Measurements from ENCODE around the gene C4orf33.

Gene C4orf33

DNA sequence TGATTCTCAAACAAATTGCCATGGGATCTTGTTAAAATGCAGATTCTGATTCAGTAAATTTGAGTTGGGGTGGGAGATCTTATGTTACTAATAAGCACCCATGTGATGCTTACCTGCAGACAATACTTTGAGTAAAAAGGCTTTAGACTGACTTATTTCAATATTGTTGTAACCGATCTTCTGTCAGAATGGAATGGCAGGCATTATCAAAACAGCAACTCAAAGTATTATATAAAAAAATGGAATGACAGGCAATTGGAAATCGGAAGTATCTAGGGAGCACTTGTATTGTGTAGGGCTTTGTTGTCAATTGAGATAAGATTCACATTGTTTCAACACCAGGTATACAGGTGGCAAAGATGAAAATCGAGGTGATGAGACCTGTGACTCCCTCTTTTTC is 67.5 kb downstream of the C4orf33 start:
- H3K9ac ChIP-seq (ENCODE audit: insufficient read length, low read depth): no peak overlapping the region
- no peak overlapping the region for H3K4me3 ChIP-seq (ENCODE audit: insufficient read length, low read depth)
- no peaks in the 10 kb centered on the region for H3K27me3 ChIP-seq (ENCODE audit: insufficient read depth, insufficient read length)
- no peaks in the 10 kb centered on the region for H3K9me3 ChIP-seq (ENCODE audit: insufficient read depth, low read length)
- no peak for DNase-seq (ENCODE audit: low read depth, low spot score)
- no peaks in the 10 kb centered on the region for H3K36me3 ChIP-seq (ENCODE audit: insufficient read depth, insufficient read length, low read length)
- TF ChIP-seq SUZ12 (IDR thresholded peaks at IDR 0.05; ENCODE audit: extremely low read depth, insufficient read depth, insufficient read length): no peak
- TF ChIP-seq YY1 (IDR thresholded peaks at IDR 0.05; ENCODE audit: insufficient read depth, insufficient read length): no peak
- TF ChIP-seq ZNF274 (IDR thresholded peaks at IDR 0.05; ENCODE audit: low read depth, low read length): no peak
- no peaks in the 10 kb centered on the region for H3K4me1 ChIP-seq (ENCODE audit: insufficient read depth, insufficient read length)

DNA sequence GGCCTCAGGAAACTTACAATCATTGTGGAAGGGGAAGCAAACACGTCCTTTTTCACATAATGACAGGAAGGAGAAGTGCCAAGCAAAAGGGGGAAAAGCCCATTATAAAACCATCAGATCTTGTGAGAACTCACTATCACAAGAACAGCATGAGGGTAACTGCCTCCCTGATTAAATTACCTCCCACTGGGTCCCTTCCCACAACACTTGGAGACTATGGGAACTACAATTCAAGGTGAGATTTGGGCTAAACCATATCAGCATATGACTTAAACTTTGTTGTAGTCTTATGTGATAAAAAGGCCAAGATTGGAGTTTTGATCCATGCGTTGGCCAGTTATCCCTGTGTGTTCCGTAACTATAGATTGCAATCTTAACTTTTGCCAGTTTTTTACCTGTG is 68.3 kb downstream of the C4orf33 start:
- no peaks in the 10 kb centered on the region for H3K4me1 ChIP-seq (ENCODE audit: insufficient read depth, insufficient read length)
- H3K4me3 ChIP-seq (ENCODE audit: insufficient read length, low read depth): no peak overlapping the region
- H3K9me3 ChIP-seq (ENCODE audit: insufficient read depth, low read length): no peaks in the 10 kb centered on the region
- H3K9ac ChIP-seq (ENCODE audit: insufficient read length, low read depth): no peak overlapping the region
- H3K36me3 ChIP-seq (ENCODE audit: insufficient read depth, insufficient read length, low read length): no peaks in the 10 kb centered on the region
- DNase-seq (ENCODE audit: low read depth, low spot score): no peak
- no peaks in the 10 kb centered on the region for H3K27me3 ChIP-seq (ENCODE audit: insufficient read depth, insufficient read length)
- TF ChIP-seq ZNF274 (IDR thresholded peaks at IDR 0.05; ENCODE audit: low read depth, low read length): no peak
- TF ChIP-seq YY1 (IDR thresholded peaks at IDR 0.05; ENCODE audit: insufficient read depth, insufficient read length): no peak
- no peak for TF ChIP-seq SUZ12 (IDR thresholded peaks at IDR 0.05; ENCODE audit: extremely low read depth, insufficient read depth, insufficient read length)
